HG02623 (cell line): Measurements from ENCODE around the gene VSIR.

Experiments
- ATAC-seq: cut with Tn5 transposase; IDR thresholded peaks from one replicate; pipeline ENCODE4 v1.9.1; 2021; ENCODE audit warnings: moderate library complexity; ENCODE audit not compliant: unreplicated experiment

Gene VSIR

DNA sequence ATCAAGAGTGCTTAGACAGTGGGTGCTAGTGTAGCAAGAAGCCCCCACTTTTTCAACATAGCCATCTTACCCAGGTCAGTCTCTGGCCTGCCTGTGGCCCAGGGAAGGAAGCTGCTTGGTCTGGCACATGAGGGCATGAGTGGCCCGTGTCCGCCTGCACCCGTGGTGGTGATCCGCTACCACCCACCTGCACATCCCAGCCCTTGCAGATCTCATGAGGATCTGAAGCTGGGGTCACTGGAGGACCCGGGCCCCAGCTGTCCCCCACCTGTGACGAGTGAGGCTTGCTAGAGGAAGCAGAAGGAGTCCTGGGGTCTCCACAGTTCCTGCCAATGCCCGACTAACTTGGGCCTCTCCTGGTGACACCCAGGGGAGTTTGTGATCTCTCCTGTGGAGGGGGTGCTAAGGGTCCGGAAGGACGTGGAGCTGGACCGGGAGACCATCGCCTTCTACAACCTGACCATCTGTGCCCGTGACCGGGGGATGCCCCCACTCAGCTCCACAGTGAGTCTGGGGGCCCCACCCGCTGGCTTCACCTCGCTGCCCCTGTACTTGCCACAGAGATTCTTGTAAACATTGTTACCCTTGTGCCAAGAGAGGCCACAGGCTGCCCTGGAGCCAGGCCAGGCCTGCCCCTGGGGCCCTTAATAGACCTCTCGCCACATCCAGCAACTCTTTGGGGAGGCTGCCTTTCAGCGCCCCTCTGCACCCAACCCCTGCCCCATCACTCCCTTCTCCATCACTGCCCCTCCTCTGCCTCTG is 10.8 kb upstream of the VSIR start:
- no peak for ATAC-seq

DNA sequence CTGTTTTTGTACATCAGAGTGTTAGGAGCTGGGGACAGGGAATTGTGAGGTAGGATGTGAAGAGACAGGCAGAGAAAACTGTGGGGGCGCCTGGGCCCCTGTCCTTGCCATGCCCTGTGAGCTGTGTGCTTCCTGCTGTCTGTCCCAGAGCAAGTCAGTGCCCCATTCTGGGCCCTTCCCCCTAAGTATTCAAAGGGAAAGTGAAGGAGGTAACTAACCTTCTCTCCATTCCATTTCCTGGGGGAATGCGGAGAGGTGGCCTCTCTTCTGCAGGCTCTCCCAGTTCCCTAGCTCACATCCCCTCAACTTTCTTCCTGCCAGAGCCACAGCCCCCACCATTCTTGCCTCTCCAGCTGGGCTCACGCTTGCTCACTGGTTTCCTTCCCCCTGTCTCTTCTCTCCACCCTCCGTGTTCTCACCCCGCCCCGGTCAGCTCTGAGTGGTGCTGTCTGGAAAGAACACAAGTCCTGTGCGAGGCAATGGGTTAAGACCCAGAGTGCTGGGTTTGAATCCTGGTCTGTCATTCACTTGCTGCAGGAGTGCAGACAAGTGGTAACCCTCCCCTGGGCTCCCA is 9.7 kb upstream of the VSIR start:
- no peak for ATAC-seq

DNA sequence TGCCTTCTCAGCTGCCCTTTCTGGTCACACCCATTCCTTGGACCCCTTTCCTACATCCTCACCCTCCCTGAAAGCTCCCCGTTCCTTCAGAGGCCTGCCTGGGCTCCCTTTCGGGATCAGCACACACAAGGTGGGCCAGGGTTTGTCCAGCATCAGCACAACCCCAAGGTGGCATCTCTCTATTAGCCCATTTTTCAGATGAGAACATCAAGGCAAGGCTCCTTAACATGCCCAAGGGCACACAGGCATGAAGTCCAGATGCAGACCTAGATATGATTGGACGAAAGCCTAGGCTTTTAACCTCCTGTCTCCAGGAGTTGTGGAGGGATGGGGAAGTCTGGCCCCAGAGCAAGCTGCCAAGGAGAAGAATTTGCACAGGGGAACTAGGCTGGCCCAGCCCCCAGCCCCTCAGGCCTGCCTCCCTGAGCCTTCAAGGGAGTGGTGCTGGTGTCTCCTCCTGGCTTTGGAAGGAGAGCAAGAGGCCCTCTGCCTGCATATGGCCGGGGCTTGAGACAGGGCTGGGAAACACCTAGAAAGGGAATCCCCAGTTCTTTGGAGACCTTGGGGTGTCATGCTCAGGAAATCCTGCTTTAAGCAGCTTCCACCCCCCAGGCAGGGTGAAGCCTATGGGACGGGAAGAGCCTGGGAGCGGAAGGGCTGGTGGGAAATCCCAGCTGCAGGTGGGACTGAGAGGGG is 9.0 kb upstream of the VSIR start:
- ATAC-seq: no peak

DNA sequence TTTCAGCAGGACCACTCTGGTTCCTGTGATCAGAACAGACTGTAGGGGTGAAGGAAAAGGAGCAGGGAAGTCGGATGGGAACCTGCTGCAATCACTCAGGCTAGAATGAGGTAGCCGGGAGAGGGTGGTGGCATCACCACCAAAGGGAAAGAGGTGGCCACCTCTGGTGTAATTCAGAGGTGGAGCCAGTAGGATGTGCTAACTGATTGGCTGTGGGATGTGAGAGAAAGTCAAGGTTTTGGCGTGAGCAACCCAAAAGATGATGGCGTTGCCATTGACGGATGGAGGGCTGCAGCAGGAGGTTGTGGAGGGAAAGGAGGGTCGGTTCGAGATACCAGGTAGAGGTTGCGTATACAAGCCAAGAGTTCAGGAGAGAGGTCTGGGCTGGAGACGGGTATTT is 7.4 kb upstream of the VSIR start:
- no peak for ATAC-seq

DNA sequence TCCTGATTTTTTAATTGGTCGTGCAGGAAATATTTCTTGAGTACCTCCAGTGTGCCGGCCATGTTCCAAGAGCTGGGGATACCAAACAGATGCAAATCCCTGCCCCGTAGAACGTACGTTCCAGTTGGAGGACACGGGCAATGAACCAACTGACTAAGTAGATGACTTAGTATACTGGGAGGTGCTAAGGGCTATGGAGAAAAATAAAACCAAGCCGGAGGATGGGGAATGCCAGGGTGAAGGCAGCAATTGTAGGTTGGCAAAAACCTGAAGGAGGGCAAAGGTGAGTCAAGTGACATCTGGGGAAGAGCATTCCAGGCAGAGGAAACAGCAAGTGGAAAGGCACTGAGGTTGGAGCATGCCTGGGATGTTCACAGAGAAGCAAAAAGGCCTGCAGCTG is 6.8 kb upstream of the VSIR start:
- ATAC-seq: no peak

DNA sequence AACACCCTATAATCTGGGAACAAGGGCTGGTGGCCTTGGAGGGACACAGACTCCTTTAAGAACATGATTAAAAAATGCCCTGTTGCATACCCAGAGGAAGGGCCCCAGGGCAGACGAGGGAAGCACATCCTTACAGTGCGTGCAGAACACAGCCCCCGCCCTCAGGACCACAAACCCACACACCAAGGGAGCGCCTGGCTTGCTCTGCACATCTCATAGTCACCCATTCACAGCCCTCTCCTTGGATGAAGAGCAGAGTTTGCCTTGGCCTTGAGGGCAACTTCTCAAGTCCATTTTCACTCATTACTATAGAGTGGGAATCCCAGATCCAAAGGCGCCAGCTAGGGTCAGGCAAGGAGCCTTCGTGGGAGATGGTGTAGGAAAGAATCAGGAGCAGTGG is 6.3 kb upstream of the VSIR start:
- no peak for ATAC-seq

DNA sequence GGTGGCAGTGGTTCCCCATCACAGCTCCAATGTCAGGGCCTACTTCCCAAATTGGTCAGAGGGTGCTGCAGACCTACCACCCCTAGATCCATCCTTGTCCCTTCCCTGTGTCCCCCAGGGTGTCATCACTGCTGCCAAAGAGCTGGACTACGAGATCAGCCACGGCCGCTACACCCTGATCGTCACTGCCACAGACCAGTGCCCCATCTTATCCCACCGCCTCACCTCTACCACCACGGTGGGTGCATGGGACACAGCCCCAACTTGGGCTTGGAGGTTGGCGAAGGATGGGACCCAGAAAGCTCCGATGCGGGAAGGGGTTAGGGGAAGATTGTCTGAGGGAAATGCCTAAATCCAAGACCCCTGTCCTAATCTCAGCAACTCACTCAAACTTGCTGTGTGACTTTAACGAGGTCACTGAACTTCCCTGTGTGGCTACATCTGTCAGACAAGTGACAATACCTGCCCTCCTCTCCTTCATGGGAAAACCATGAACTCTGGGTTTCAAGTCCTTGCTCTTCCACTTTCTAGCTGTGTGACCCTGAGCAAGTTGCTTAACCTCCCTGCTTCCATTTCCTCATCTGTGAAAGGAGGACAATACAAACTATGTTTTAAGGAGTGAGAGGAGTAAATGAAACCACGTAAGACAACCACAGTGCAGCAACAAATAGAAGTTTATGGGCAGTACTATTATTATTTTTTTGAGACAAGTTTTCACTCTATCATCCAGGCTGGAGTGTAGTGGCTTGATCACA is 4.9 kb upstream of the VSIR start:
- ATAC-seq: no peak

DNA sequence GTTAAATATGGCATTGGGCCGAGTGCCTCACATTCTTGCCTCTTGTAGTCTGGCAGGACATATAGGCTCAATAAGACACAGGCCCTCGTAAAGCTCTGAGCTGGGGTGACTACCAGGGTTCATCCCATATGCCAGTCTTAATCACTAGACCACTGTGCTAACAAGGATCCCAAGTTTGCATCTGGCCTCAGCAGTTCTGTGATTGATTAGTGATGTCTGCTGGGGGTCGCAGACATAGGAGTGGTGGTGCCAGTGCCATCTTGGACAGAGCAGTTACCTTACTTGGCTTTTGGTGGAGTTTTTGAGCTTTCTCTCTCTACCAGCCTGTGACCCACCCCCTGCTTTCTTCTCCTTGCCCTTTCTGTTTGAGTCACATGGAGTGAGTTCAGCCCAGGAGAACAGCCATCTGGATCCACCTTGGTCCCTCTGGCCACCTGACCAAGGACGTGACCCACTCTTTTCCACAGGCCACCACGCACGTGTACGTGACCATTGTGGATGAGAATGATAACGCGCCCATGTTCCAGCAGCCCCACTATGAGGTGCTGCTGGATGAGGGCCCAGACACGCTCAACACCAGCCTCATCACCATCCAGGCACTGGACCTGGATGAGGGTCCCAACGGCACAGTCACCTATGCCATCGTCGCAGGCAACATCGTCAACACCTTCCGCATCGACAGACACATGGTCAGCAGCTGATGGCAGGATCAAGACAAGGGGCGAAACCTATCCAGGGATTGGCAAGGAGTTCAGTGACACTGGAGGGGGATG is 4.1 kb upstream of the VSIR start:
- no peak for ATAC-seq

DNA sequence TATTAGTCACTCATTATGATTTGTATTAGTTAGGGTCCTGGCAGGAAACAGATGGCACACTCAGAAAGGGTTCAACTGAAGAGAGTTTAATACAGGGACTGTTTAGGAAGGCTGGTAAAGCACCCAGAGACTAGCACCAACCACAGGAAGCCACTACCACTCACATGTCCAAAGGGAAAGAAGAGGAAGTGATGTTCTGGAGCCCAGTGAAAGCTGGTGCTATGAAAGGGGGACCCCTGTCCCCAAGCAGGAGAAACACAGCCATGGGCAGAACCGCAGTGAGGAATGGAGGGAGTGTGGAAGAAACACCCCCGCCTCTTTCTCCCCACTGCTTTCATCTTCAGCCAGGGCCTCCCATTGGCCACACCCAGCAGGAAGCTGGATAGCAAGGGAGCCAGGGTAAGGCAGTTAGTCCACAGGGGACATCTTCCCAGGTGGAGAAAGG is 3.2 kb upstream of the VSIR start:
- no peak for ATAC-seq

DNA sequence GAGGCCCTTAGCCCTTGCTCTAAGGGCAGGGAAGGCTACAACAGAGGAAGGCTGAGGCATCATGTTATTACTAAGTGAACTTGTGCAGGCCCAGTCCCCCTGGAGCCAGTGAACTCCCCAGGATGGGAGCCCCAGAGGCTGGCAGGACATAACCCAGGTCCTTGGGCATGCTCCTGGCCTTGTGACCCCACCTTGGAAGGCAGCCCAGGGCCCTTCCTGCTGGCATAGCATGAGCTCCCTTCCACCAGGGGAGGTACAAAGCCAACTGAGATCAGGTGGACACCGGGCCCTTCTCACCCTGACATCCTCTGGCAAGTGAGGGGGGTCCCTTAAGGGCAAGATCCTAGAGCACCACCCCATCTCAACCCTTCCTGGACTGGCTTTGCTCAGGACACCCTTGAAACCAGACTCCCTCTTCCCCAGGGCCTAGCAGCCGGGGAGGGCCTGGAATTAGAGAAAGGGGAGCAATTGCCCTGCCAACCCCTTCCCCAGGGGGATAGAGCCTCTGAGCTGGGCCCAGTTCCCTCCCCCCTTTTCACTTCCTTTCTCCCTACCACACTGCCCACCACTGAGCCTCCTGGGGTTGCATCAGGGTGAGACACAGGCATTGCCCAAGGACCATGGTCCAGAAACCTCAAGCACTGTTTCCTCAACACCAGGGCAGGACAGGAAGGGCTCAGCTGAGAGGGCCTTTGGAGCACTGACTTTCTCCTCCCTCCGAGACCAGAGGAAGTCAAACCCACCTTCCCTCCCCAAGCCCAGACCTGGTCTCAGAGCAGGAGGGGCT is 1.8 kb upstream of the VSIR start:
- no peak for ATAC-seq

DNA sequence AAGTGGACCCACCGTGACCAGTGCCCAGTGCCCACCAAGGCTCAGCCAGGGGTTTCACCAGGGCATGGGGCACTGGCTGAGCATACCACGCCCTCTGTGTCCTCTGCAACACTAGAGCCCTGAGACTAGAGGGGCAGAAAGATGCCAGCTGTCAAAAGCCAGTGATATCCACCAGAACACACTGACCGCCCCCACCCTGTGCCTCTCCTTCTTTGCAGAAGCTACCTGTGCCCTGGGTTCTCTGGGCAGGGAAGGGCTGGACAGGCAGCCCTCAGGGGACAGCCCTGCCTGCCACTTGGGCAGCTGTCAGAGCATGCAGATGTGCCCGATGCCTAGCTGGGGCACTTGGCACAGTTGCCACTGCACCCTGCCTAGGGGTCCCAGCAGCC is 494 bp downstream of the VSIR start:
- no peak for ATAC-seq

DNA sequence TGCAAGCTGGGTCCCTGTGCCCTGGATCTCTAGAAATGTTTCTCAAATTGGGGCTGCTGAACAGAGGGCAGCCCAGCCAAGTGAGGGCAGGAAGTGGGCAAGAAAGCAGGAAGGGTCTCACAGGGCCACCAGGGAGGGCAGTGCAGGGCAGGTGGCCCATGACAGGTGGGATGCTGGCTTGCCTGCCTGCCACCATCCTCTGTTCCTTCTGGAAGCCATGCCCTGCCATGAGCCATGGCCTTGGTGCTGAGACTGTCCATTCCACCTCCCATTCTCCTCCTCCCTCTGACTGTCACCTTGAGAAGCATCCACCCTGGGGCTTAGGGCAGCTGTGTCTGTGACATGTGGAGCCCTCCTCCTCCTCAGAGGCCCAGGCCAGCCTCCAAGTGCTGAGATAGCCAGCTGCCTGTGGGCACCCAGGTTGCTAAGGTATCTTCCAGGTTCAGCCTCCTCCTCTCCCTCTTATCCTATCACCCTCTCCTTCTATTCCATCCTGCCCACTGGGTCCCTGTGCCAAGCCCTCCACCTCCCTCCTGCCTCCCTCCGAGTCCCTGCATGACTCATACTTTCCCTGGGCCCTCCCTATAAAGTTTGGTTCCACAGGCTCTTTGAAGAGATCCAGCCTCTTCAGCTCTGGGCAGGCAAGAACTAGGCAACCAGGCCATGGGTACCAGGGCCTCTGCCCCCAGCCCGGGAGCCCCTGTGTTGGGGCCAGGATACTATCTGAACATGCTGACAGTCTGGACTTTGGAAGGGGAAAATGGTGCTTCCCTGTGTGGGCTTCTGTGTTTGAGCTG is 1.3 kb downstream of the VSIR start:
- ATAC-seq: no peak

DNA sequence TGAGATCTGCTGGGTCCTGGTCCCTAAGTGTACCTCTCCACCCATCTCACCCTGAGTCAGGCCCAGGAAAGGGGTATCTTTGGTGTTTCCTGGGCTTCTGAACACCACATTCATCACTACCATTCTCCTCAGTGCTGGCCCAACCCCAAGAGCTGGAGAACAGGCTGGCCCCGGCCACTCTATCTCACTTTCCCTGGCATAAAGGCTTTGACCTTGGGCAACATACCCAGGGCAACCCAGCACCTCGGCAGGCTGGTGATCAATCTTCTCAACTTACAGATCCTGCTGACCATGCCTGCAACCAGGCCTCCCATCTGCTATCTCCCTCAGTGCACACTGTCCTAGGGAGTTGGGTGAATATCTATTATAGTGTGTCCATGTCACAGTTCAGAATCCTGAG is 2.1 kb downstream of the VSIR start:
- no peak for ATAC-seq

DNA sequence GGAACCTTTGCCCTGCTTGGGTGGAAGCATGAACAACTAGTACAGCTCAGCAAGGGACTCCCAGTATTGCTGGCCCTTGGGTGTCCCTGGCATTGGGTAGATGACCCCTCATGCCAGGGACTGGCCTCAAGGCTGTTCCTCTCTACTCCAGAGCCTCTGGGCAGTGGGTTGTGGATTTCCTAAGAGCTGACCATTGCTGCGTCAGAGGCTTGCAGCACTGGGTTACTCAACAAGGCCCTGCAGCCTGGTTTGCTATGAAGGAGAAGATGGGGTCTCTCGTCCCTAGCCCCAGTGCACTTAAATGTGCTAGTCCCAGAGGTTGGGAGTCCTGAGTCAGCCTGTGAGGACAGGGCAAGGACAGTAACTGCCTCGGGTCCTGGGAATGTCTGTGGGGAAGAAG is 2.5 kb downstream of the VSIR start:
- no peak for ATAC-seq

DNA sequence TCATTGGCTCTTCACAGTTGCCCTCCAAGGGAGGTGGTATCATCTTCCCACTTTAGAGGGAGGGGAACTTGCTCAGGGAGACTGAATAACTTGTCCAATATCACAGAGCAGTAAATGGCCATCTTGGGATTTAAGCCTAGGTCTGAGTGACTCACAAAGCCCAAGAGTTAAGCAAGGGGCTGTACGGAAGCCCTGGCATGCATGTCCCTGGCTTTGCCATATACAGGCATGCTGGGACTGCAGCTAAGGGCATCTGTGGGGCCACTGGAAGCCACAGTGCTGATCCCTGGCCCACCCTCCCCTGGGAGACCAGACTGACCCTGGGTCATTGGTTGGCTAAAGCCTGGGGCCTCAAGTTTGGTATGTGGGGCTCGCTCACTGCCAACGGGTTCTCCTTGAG is 3.1 kb downstream of the VSIR start:
- no peak for ATAC-seq

DNA sequence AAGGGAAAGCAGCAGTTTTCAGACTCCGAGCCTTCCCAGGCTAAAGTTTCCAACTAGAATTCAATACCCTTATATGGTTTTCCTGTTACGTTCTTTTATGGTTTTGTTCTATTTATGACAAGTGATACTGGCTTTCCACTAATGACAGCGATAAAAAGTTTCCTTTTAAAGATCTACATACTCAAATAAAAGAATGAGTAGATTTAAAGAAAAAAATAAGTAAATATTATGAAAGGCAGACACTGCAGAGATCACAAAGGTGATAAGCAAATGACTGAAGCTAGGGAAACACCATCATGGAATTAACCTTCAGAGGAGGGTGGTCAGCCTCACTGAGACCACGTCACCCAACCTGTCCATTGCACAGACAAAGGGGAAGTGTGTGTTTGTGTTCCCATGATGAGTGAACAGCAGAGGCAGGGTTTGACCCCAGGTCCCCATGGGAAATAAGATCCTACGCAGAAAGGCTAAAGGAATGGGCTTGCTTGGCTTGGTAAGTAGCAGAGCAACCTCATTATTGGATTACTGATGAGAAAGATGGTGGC is 4.0 kb downstream of the VSIR start:
- no peak for ATAC-seq

DNA sequence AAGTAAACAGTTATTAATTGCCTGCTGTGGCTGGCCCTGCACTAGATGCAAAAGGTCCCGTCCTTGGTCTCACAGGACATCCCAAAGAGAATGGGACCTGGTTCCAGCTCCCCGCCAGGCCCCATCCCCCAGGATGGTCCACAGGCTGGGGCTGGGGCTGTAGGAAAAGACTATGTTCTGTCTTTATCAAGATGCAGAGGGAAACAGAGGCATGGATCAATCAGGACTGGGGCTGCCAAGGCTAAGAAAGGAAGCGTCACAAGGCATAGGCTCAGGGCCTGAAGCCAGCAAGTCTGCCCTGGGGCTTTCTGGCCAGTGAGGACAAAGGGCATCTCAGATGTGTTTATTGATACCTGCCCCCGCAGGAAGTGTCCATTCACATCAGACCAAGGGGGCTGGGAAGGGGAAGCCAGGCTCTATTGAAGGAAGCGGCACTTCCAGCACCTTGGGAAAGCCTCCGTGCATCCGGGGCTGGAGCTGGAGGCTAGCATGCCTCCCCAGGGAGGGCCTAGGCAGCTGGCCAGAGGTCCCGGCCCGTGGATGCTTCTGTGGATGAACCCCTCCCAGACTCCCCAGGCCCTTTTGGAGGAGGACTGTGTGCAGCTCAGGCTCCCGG is 5.8 kb downstream of the VSIR start:
- ATAC-seq: no peak

DNA sequence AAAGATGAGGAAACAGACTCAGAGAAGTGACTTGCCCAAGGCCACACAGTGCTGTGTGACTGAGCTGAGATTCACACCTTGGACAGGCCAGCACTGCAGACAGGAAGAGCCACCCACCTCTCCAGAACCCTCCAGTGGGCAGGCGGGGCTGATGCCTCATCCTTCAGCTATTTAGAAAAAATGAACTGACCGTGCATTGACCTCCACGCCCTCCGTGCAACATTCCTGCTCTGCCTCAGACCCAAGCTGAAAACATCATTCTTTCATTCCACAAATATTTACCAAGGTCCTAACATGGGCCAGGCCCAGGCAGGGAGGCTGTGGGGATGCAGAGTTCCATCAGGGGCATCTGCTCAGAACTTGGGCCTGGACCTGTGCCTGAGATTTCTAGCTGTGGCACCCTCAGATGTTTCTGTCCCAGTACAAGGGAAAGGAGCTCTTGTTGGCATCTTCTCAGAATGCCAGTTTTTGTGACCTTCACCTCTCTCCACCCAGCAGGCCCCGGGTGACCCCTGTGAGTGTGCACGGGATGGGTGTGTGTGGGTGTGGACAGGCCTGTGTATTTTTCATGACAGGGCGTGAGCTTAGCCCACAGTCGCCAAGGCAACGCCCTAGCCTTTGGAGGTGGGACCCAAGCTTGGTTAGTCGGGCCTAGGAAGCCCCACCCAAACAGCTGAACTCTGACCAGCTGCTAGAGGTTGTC is 6.5 kb downstream of the VSIR start:
- ATAC-seq: no peak
